Activated naive CD8-positive, alpha-beta T cell treated with anti-CD3 and anti-CD28 coated beads, Interleukin-2, amount 50 U/mL, for 16 hours (primary cell): ENCODE results near the gene APPL2.

ENCODE experiments used
- DNase-seq: peaks from one replicate; pipeline ENCODE4 v3.0.0-alpha.2; 2020; ENCODE audit warnings: low read depth, low spot score

The APPL2 gene, protein sequence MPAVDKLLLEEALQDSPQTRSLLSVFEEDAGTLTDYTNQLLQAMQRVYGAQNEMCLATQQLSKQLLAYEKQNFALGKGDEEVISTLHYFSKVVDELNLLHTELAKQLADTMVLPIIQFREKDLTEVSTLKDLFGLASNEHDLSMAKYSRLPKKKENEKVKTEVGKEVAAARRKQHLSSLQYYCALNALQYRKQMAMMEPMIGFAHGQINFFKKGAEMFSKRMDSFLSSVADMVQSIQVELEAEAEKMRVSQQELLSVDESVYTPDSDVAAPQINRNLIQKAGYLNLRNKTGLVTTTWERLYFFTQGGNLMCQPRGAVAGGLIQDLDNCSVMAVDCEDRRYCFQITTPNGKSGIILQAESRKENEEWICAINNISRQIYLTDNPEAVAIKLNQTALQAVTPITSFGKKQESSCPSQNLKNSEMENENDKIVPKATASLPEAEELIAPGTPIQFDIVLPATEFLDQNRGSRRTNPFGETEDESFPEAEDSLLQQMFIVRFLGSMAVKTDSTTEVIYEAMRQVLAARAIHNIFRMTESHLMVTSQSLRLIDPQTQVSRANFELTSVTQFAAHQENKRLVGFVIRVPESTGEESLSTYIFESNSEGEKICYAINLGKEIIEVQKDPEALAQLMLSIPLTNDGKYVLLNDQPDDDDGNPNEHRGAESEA

DNA sequence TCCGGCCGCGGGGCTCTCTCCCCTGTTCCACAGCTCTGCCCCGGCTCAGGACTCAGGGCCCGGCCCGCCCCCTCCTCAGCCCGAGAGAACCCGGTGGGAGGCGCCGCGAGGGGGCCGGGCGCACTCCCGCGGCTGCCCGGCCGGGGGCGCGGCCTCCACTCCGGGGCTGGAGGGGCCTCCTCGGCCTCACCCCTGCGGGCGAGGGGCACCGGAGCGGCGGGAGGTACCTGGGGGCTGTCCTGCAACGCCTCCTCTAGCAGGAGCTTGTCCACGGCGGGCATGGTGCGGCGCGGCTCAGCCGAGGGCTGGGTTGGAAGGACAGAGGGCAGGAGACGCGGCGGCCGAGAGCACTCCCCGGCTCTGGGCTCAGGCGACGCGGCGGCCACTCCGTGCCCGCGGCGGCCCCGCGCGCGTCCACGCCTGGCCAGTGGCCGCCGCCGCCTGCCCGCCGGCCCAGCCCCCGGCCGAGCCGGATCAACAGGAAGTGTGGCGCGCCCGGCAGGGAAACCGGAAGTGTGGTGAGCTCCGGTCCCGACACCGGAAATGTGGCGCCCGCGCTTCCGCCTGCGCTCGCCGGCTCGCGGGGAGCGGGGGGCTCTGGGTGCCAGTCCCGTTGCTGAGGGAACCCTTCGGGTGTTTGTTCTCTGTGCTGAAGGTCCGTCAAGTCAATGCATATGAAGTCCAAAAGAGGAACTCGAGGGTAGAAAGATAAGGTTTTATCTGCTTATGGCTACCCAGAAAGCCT lies at the start of gene APPL2:
APPL2 (minus strand) TSS at position 443 of the 745 bp plus-strand sequence; CDS start at position 281, 162 bp downstream.
- DNase-seq, result peak; percentile 64

DNA sequence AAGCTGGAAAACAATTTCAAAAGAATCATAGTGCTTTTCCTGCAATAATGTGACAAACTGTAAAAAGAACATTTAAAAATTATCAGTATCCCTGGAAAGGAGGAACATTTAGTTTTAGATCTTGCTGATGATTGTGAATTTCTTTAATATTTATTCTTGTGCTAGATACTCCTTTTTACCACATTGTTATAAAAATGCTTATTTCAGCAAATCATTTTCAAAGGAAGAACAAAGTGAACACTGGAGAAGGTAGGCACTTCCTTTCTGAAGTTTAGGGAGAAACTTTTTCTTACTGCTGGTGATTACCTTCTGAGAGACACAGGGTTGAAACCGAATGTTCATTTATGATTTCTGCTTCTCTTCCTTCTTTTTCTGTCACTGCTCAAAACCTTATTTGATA lies 49.4 kb upstream of the APPL2 start:
- no peak for DNase-seq

DNA sequence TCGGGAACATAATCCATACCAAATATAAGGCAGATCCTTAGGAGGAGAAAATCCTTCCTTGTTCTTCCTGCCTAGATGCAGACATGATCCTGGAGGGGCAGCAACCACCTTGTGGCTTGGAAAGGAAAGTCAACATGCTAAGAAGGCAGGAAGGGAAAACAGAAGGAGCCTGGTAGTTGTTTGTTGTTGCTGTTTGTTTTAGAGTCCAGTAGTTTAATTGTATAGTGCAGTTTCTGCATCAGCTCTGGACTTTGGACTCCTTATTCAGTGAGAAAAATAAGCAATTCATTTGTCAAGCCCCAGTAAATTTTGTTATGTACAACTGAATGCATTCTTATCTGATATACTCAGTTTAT lies 45.7 kb upstream of the APPL2 start:
- no peak for DNase-seq

DNA sequence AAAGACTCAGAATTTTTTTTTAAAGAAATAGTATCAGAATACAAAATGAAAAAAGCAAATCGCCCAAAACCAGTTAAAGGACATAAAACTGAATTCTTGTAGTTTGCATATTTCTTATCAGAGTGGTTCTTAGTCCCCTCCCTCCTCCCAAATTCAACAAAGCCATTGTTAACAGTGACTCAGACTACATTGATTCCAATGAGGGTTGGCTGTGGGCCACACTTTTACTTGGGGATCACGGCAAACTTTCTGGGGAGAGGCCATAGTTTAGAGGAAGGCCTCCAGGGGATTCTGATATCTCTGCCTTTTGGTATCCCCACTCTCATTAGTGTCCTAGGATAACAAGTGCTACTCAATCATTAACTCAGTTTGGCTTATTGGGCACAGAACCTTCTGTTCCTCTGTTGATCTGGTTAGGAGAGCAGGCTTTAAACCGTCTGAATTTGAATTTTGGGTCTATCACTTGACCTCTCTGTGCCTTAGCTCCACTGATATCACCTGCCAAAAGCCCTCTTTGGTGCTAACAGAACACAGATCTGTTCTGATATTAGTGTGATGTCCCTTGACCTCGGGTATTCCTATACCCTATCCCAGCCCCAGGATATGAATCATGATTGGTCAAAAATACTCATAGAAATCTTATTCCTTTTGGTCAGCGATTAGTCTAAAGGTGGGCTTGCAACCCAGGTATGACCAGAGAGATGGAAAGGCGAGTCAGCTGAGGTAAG lies 45.2 kb upstream of the APPL2 start:
- no peak for DNase-seq

DNA sequence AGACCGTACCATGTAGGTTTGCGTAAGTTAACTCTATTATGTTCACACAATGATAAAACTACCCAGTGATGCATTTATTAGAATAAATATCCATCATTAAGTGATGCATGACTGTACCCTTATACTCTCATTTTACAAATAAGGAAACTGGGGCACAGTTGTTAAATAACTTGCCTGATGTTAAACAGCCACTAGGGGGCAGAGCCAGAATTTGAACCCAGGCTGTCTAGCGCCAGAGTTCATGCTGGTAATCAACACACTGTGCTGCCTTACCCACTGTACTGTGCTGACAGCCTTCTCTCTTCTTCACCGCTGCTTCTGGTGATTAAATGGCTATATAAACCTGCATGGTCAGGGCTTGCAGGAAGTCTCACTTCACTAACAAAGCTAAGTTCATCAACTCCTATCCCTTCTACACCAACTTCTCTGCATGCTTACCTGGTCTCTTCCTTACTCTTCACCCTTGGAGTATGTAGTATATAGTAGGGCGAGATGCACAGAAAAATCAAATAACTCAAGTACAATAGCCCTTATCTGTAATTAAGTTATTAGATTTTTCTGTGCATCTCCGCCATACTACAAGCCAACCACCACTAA lies 43.6 kb upstream of the APPL2 start:
- no peak for DNase-seq

DNA sequence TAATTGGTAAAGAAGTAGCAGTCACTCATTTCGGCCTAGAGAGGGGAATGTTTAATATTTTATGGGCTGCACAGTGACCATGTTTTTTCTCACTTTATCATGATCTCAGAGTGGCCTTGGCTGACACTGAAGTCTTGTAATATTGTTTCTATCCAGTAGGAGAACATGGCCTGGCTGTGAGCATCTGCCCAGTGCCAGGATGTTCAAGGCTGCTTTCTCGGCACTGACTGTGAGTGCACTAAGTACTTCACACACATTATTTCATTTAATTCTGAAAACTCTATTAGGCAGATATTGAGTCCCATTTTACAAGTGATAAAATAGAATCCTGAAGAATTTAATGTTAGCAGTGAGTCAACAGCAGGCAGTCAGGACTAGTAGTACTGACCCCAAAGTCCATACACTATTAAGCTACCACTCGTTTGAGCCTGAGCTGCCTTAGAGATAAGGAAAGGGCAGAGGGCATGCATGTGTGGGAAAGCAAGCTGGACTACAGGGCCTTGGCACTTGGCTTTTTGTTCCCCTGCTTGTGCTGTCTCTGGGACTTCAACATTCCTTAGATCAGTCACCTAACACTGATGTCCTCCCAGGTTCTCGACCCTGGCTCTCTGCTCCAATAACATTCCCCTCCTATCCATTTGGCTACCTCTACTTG lies 42.2 kb upstream of the APPL2 start:
- no peak for DNase-seq

DNA sequence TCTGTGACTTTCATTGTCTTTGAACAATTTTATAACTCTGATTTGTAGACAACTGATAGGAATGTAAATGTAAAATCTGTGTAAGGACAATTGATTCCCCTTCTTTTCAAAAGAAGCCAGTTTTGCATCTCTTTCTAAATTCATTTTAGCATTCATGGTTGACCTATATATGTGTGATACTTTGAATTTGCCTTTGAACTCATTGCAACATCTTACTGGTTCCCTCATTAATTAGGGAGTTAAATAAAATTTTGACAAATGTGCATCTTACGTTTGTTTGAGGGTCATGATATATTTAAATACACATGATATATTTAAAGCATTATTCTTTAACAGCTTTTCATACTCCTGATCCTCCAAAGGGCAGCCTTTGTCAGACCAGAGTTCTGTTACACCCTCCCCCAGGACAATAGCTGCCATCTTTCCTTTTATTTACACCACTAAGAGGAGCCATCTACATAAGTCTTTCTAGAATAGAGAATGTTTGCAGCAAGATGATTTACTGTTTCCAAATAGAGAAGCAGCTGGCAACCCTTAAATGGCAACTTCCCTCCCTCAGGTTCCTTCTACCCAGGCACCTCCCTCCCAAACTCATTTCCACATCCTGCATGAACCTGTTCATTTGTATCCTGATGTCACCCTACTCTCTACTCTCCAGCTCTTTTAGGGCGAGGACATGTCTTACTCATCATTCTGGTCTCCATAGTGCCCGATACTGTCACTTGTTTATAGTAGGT lies 40.2 kb upstream of the APPL2 start:
- DNase-seq, result no peak

DNA sequence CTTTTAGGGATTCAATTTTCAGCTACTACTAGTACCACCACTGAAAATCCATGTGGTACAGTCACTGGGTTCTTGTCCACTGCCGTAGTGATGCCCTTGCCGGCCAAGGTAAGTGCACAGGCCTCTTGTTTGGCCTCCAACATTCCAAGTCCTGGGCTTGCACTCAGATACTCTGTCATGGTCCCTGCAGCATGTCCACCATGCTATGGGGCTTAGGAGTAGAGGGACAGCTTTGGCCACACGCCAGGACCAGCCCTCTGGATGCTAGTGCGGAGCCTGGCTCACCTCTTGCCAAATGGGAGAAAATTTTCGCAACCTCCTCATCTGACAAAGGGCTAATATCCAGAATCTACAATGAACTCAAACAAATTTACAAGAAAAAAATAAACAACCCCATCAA lies 38.6 kb upstream of the APPL2 start:
- no peak for DNase-seq

DNA sequence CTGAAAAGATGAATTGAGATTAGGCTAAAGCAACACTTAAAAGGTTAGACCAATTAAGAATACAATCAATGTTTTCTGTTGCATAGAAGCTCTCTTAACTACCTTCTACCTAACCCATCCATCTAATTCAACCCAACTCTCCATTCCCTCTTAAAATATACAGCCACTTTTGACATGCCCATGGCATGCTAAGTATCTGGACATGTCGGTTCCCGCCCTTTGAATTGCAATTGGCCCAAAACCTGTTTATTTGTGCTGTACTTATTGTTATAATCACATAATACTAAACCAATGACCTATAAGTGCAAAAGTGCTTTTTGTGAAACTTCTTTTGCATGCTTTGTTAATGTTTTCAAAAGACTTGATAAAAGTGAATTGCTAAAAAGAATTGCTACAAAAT lies 37.6 kb upstream of the APPL2 start:
- DNase-seq, result no peak

DNA sequence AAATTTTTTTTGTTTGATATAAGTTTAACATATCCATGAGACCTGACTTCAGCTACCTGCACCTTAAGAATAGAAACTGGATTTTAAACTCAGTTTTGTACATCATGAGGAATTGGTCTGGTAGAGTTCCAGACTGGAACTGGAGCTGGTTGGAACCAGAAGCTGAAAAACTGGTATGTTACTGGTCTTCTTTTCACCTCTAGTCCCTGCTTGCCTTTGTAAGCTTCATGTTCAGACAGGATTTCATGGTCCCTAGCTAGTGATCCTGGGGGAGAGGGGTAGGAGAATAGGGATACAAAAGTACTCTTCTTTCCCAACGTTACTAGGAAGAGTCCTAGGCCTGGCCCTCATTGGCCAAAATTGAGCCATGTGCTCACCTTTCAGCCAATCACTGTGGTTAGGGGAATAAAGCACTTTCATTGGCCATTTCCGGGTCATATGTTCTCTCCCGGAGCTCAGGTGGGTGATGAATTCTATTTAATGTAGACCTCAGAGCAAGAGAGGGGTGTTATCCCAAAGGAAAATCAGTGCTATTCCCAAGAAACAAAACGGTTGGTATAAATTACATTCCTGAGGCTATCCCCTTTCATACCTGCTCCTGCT lies 36.9 kb upstream of the APPL2 start:
- no peak for DNase-seq

DNA sequence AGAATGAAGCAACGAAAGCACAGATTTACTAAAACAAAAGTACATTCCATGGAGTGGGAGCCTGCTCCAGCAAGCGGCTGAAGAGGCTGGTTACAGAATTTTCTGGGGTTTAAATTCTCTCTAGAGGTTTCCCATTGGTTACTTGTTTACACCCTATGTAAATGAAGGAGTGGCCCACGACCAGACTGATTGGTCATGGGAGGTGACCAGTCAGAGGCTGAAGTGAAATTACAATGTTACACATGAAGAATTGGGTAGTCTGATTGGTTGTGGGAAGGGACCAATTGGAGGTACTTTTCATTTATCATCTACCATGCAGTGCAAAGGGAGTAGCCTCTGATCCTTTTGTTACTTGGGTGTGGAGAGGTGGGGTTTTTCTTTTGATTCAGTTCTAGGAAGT lies 36.2 kb upstream of the APPL2 start:
- no peak for DNase-seq

DNA sequence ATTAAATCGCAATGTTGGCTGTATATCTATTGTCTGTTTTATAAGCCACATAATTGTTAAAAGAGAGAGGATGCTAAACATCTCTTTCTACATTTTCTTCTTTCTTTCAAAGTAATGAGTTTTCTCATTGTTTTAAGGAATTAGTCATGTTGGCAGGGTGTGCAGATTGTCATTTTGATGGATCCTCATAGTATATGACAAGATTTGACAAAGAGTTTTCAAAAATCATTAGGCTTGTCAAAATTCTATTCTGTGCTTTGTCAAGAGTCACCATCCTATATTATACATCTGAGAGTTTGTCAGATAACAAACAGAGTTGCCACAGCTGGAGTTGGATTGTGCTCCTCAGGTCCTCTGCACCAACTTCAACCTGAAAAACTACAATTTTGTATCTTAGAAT lies 35.4 kb upstream of the APPL2 start:
- DNase-seq, result no peak

DNA sequence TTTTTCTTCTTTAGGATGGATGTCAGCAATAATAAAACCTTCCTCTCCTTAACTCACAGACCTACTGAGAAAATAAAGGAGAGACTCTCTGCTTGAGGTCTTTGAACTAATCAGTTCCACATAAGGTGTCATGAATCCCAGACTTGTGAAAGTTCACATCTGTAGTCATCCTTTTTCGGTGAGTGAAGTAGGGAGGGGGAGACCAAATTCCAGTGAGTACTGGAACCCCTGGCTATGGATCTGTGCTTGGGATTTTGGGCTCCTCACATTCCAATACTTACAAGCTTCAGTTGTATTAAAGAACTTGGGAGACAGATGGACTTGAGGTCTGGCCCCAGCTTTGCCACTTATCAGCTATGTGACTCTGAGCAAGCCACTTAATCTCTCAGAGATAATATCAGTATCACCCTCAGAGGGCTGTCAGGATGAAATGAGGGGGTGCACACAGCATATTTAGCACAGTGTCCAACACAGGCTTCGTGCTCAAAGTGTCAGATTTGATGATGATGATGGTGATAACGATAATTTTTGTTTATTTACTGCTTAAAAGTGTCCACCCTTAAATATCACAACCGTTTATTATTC lies 34.8 kb upstream of the APPL2 start:
- DNase-seq, result no peak

DNA sequence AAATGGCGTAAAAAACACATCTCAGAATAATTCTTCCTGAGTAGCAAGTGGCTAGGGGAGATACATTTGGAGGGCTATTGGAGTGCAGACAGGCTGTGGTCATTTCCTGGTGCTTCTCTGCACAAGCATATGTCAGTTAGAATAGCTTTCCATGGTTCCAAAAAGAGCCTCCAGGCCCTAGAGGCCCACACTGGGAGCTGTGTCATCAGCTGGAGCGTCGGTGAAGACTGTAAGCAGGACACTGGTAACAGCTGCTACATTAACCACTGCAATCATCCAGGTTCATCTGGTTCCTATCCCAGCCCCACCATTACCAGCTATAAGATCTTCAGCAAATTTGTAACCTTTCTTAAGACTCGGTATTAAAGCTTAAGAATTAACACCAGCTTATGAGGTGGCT lies 31.7 kb upstream of the APPL2 start:
- DNase-seq, result no peak

DNA sequence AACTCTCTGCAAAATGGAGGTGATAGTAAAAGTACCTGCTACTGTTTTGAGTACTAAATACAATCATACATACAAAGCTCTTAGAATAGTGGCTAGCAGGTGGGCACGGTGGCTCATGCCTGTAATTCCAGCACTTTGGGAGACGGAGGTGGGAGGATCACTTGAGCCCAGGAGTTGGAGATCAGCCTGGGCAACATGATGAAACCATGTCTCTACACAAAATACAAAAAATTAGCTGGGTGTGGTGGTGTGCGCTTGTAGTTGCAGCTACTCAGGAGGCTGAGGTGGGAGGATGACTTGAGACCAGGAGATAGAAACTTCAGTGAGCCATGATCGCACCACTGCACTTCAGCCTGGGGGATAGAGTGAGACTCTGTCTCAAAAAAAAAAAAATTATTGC lies 28.8 kb upstream of the APPL2 start:
- DNase-seq, result no peak

DNA sequence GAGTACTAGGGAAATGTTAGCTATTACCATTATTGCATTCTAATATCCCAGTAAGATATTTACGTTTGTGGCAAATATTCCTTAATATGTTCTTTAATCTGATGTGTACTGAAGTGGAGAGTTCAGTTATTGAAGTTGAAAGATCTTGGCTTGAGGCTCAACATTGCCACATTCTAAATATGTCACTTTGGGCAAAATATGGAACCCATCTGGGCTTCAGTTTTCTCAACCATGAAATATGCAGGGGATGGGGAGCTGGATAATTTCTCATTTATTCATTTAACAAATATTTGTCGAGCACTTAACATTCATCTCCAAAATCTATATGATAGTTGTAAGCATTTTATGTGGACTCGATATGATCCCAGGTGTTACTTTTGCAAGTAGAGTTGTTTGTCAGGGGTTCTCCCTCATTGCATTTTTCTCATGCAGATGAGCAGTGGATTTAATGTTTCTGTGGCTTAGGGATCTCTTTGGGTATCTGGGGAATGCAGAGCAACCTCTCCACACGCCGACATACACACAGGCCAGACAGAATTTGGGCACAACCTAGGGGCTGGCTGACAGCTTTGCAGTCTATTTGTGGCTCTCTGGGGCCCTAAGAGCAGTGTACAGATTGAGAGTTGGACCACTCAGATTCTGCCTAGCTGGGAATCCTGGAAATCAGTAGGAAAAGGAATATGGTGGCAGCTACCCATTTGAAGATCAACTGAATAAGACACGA lies 26.6 kb upstream of the APPL2 start:
- DNase-seq, result no peak

DNA sequence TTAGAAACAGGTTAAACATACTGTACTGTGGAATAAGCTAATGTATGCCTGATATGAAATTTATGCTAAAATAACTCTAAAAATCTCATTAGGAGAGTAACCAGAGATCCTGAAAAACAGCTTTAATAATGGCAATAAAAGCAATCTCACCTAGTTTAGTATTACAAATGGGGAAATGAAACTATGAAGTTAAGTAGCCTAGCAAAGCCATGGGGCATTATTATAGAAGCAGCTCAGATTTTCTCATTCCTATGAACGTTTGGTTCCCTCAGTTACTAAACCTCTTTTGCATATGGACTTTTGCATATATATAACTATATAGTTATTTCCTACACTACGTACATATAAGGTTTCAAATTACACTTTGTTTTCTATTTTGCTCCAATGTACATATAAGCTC lies 25.0 kb upstream of the APPL2 start:
- DNase-seq, result no peak

DNA sequence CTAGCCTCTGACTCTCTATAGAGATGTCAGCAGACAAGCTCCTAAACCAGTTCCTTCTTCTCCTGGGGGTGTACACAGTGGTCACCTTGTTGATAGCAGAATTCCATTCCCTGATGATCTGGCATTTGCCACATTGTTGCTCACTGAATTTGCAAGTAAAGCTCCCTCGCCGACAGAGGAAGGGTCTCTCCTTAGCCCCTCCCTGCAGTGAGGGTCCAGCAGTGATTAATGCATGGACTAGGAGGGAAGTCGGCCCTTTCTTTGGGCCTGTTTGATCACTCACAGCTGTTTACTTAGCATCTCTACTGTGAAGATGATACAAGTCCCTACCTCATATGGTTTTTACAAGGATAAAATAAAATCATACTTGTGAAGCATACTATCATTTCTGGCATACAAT lies 23.3 kb upstream of the APPL2 start:
- DNase-seq, result no peak

DNA sequence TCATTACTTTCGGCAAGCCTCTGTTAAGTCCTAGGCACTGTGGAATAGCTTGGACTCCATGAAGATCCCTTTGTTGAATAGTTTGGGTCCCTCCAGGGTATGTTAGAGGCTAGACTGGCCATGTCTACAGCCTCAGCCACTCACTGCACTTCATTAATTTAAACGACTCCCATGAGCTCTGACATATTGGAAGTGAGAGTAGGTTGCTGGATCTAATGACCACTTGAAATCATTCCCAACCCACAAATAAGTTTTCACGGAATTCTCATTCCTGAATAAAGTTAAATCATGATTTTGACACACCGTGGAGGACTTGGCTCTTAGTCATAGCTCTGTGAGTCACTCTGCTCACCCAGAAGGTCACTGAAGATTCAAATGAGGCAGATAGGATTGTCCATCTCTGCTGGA lies 21.4 kb upstream of the APPL2 start:
- DNase-seq, result no peak
